GM12873 (cell line): ENCODE data around the gene TRIM72.

Experiments used
- TF ChIP-seq, protein P1 (sequence below): IDR thresholded peaks from 2 replicates; pipeline ENCODE4 v1.5.1; 2012; ENCODE audit warnings: low read depth, mild to moderate bottlenecking, moderate library complexity, low read length, control low read depth; ENCODE audit not compliant: insufficient read depth; ENCODE audit errors: missing control alignments

Gene TRIM72

DNA sequence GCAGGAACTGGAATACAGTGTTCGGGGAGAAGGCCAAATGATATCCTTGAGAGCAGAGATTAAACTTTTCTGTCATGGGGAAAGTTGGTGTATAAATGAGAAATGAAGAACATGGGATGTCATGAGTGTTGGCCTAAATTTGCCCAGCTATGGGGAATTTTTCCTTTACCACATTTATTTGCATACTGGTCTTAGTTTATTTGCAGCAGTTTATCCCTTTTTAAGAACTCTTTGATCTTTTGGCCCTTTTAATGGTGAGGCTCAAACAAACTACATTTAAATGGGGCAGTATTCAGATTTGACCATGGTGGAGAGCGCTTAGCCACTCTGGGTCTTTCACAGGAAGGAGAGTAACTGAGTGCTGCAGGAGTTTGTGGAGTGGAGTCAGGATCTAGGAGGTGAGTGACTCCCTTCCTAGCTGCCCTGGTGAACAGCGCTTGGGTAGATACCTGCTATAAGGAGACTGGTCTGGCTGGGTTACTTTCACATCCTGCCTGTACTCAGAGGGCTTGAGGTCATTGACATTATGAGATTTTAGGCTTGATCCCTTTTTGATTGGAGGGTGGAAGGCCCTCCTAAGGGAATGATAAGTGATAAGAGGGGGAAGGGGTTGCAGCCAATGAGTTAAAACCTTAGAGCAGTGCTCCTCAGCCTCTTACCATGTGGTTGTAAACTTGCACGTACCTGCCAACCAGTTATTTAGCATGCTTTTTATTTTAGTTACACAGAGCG is 22.1 kb upstream of the TRIM72 start:
- TF ChIP-seq, protein P1, sequence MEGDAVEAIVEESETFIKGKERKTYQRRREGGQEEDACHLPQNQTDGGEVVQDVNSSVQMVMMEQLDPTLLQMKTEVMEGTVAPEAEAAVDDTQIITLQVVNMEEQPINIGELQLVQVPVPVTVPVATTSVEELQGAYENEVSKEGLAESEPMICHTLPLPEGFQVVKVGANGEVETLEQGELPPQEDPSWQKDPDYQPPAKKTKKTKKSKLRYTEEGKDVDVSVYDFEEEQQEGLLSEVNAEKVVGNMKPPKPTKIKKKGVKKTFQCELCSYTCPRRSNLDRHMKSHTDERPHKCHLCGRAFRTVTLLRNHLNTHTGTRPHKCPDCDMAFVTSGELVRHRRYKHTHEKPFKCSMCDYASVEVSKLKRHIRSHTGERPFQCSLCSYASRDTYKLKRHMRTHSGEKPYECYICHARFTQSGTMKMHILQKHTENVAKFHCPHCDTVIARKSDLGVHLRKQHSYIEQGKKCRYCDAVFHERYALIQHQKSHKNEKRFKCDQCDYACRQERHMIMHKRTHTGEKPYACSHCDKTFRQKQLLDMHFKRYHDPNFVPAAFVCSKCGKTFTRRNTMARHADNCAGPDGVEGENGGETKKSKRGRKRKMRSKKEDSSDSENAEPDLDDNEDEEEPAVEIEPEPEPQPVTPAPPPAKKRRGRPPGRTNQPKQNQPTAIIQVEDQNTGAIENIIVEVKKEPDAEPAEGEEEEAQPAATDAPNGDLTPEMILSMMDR, result no peak

DNA sequence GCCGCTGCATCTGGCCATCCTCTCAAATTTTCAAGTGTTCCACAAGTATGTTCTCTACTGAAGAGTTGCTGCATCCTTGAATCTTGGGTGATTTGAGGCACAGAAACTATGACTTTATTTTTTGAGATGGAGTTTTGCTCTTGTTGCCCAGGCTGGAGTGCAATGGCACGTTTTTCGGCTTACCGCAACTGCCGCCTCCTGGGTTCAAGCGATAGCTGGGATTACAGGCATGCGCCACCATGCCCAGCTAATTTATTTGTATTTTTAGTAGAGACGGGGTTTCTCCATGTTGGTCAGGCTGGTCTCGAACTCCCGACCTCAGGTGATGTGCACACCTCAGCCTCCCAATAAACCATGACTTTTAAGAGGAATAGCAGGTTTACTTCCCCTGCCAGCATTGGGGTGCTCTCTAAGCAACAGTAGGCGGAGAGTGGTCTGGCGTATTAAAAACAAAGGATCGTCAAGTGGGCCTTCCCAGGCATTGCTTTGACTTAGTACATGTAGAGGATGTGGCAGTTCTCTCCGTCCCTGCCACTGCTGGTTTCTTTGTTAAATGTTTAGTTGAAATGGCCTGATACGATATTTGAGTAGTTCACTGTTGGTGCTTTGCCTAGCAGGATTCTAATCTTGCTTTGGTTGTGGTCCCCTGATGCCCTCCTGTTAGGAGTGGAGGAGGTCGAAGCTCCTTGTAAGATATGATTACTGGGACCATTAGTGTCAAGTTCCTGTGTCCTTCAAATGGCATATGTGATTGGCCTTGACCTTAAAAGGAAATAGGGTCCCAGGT is 20.9 kb upstream of the TRIM72 start:
- TF ChIP-seq, protein P1, result no peak

DNA sequence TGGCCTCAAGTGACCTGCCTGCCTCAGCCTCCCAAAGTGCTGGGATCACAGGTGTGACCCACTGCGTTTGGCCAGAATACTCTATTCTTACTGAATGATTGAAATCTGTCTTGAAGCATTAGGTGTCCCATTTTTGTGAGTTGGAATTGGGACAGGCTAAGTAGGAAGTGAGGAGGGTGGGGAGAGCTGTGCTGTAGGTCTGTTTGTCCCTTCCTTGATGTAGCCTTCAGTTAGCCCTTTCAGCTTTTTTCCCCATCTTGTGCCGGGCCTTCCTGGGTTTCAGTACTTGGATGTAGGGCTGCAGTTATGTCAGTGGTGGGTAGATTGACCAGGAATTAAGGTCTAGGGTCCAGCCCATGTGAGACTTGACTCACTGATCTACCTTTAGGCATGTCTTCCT is 20.0 kb upstream of the TRIM72 start:
- TF ChIP-seq, protein P1, result no peak

GRCh38 chr16:31194898-31195297 is 19.0 kb upstream of the TRIM72 start:
- TF ChIP-seq, protein P1, result no peak

GRCh38 chr16:31196324-31197088 is 17.4 kb upstream of the TRIM72 start:
- TF ChIP-seq, protein P1, result no peak

- TF ChIP-seq, protein P1, result no peak
Measured at GRCh38 chr16:31198207-31198882, 15.6 kb upstream of the TRIM72 start.
